Natural killer cell (primary cell): Measurements from ENCODE around the gene EIF1. TPM values are rescaled to one million over a fixed set of nuclear protein-coding genes. Genes with fewer than 3 reads are reported as not detected.
"Not testable (repeated sequence)": the region's sequence is repeated elsewhere in the genome, so short reads cannot be mapped to it uniquely, and the experiment has no call there.

Experiments
- ATAC-seq, 3 donors: fragments of 150-1000 bp in 2 of 3; fragments of 200-7000 bp in 1 of 3; cut with Tn5 transposase; 1 replicate in 1 of 3; 2 replicates in 2 of 3; pipeline ENCODE4 v1.10.0; 2021; ENCODE audit warnings: mild to moderate bottlenecking in 2 of 3, moderate library complexity in 2 of 3
- DNase-seq, 2 donors: peaks; one replicate each; pipeline versions ENCODE4 v3.0.0 to v3.0.0-alpha.2; 2013 to 2021; ENCODE audit warnings: mixed read lengths in 1 of 2
- H3K27ac ChIP-seq: one replicate; pipeline ENCODE4 v1.5.1; 2013; ENCODE audit warnings: mild to moderate bottlenecking, low read length
- H3K27me3 ChIP-seq: one replicate; pipeline ENCODE4 v1.6.1; 2013; ENCODE audit warnings: low read length; ENCODE audit not compliant: control insufficient read depth, insufficient read depth
- H3K36me3 ChIP-seq: one replicate; pipeline ENCODE4 v1.6.1; 2013; ENCODE audit warnings: low read length; ENCODE audit not compliant: control insufficient read depth, insufficient read depth
- H3K4me1 ChIP-seq: one replicate; pipeline ENCODE4 v1.6.1; 2013; ENCODE audit warnings: low read length; ENCODE audit not compliant: control insufficient read depth, insufficient read depth
- H3K4me3 ChIP-seq: one replicate; pipeline ENCODE4 v1.5.1; 2013; ENCODE audit warnings: low read length
- H3K9me3 ChIP-seq: one replicate; pipeline ENCODE4 v1.6.1; 2013; ENCODE audit warnings: low read length; ENCODE audit not compliant: control insufficient read depth, insufficient read depth
- H3K27ac Mint-ChIP-seq, 2 donors: one replicate each; pipeline ENCODE4 v1.8.0; 2022; ENCODE audit warnings: mild to moderate bottlenecking in 2 of 2, mixed read lengths in 2 of 2, moderate library complexity in 1 of 2
- H3K27me3 Mint-ChIP-seq, 2 donors: one replicate each; pipeline ENCODE4 v1.8.0; 2022; ENCODE audit warnings: low read depth in 2 of 2, mixed read lengths in 2 of 2
- H3K36me3 Mint-ChIP-seq: one replicate; pipeline ENCODE4 v1.8.0; 2022; ENCODE audit warnings: mixed read lengths
- H3K4me1 Mint-ChIP-seq, 2 donors: one replicate each; pipeline ENCODE4 v1.8.0; 2022; ENCODE audit warnings: mixed read lengths in 2 of 2
- H3K4me3 Mint-ChIP-seq: one replicate; pipeline ENCODE4 v1.8.0; 2022; ENCODE audit warnings: mild to moderate bottlenecking, moderate library complexity, mixed read lengths
- H3K9me3 Mint-ChIP-seq, 2 donors: one replicate each; pipeline ENCODE4 v1.8.0; 2022; ENCODE audit warnings: mixed read lengths in 2 of 2
- WGBS: methylation state at CpG from one replicate; pipeline ENCODE4 v1.1.7; 2013; ENCODE audit warnings: missing lambda C conversion rate; ENCODE audit not compliant: insufficient coverage; 5-methylcytosine and 5-hydroxymethylcytosine counted together
- intact Hi-C: fragments of 100-400 bp; cut with micrococcal nuclease; formaldehyde crosslinking; loops from one replicate; pipeline ENCODE4 v1.14.2; 2022
- total RNA-seq, 4 donors: library from RNA; stranded (reverse); fragments of 120-200 nt in 1 of 4; gene quantifications; one replicate each; pipeline versions ENCODE4 v1.2.3 to v1.2.4, GENCODE V29; 2013 to 2022
- TF ChIP-seq, protein P1 (sequence below): fragments of 200-600 bp; IDR thresholded peaks from one replicate; pipeline ENCODE4 v1.8.0; 2022; ENCODE audit warnings: antibody characterized with exemption

The EIF1 gene
- total RNA-seq, 3 donors from 2014 or later (not counting 1 experiment from before 2014, with no cell fraction given): 2,034 to 2,368 (median 2,279) TPM

DNA sequence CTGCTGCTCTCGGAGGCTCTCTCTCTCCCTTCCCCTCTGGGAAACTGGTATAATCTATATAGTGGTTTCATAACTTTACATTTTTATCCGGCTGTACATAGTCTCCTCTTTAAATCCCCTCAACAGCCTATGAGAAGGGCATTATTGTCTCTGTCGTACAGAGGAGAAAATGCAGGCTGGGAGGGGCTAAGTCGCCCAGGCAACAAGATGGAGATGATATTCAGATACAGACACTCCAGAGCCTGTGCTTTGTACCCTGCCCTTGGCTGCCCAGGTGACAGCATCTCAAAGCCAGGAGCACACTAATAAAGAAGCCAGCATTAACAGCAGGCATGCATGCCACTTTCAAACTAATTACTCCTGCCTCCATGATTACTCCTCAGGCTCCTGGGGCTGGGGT is 4.7 kb upstream of the EIF1 start:
- WGBS: 81% methylated on average over 2 of the region's 4 CpGs
- no peak for DNase-seq
- H3K36me3 ChIP-seq: no peaks in the 10 kb centered on the region
- H3K4me3 ChIP-seq: no peak overlapping the region
- no peaks in the 10 kb centered on the region for H3K9me3 Mint-ChIP-seq
- H3K36me3 Mint-ChIP-seq: no peaks in the 10 kb centered on the region
- intact Hi-C loops: no loop called here
- H3K9me3 ChIP-seq: no peaks in the 10 kb centered on the region
- H3K27me3 ChIP-seq: no peaks in the 10 kb centered on the region
- H3K27ac Mint-ChIP-seq: no peak overlapping the region
- no peaks in the 10 kb centered on the region for H3K27me3 Mint-ChIP-seq
- TF ChIP-seq, protein P1, sequence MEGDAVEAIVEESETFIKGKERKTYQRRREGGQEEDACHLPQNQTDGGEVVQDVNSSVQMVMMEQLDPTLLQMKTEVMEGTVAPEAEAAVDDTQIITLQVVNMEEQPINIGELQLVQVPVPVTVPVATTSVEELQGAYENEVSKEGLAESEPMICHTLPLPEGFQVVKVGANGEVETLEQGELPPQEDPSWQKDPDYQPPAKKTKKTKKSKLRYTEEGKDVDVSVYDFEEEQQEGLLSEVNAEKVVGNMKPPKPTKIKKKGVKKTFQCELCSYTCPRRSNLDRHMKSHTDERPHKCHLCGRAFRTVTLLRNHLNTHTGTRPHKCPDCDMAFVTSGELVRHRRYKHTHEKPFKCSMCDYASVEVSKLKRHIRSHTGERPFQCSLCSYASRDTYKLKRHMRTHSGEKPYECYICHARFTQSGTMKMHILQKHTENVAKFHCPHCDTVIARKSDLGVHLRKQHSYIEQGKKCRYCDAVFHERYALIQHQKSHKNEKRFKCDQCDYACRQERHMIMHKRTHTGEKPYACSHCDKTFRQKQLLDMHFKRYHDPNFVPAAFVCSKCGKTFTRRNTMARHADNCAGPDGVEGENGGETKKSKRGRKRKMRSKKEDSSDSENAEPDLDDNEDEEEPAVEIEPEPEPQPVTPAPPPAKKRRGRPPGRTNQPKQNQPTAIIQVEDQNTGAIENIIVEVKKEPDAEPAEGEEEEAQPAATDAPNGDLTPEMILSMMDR: no peak
- no peak overlapping the region for H3K27ac ChIP-seq
- H3K4me3 Mint-ChIP-seq: no peak overlapping the region
- H3K4me1 ChIP-seq: peaks cover 20% of the 10 kb centered on the region
- no peak for ATAC-seq
- H3K4me1 Mint-ChIP-seq: peaks cover 22 to 25% of the 10 kb centered on the region in 2 donors

DNA sequence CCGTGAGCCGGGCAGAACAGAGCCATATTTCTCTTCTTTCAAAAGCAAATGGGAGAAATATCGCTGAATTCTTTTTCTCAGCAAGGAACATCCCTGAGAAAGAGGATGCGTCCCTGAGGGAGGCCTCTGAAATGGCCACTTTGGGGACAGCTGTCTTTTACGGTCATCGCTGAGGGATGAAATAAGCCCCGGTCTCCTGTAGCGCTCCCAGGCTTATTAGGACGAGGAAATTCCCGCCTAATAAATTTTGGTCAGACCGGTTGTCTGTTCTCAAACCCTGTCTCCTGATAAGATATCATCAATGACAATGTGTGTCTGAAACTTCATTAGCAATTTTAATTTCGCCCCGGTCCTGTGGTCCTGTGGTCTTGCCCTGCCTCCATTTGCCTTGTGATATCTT is 2.9 kb upstream of the EIF1 start:
- not testable (repeated sequence) for H3K27ac Mint-ChIP-seq

DNA sequence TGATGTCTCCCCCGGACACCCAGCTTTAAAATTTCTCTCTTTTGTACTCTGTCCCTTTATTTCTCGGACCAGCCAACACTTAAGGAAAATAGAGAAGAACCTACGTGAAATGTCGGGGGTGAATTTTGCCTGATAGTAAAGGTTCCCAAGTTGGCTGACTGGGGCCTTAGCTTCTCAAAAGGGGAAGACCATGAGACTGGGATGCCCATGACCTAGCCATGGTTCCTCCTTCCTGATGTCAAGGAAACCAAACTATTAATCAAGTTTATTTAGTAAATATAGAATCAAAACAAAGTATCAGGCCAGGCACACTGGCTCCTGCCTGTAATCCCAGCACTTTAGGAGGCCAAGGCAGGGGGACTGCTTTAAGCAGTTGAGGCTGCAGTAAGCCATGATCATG is 2.4 kb upstream of the EIF1 start:
- DNase-seq (no peak), ATAC-seq (no peak)
- intact Hi-C loops: no loop called here
- Mint-ChIP-seq H3K4me3 (no peak overlapping the region), H3K9me3 (no peaks in the 10 kb centered on the region), H3K4me1 (peaks cover 34% of the 10 kb centered on the region in 2 donors), H3K27ac (no peak overlapping the region), H3K27me3 (no peaks in the 10 kb centered on the region), H3K36me3 (peaks cover 14% of the 10 kb centered on the region)
- no peak overlapping the region for H3K27ac ChIP-seq
- H3K4me1 ChIP-seq: peaks cover 21% of the 10 kb centered on the region
- WGBS: 97% methylated on average over 3 of the region's 4 CpGs
- peaks cover 19% of the 10 kb centered on the region for H3K36me3 ChIP-seq
- no peak overlapping the region for H3K4me3 ChIP-seq
- TF ChIP-seq, protein P1: no peak
- H3K27me3 ChIP-seq: no peaks in the 10 kb centered on the region
- H3K9me3 ChIP-seq: no peaks in the 10 kb centered on the region

More for the DNA sequence above, 2.9 kb upstream of the EIF1 start:
- intact Hi-C loops, H3K9me3 ChIP-seq, H3K4me3 ChIP-seq, H3K9me3 Mint-ChIP-seq, ATAC-seq, H3K4me3 Mint-ChIP-seq, DNase-seq, H3K27me3 ChIP-seq, H3K27me3 Mint-ChIP-seq, H3K27ac ChIP-seq: not testable (repeated sequence)
- Mint-ChIP-seq H3K4me1 (peaks cover 29 to 30% of the 10 kb centered on the region in 2 donors), H3K36me3 (peaks cover 13% of the 10 kb centered on the region)
- WGBS: 98% methylated on average over 13 of the region's 13 CpGs
- peaks cover 14% of the 10 kb centered on the region for H3K36me3 ChIP-seq
- H3K4me1 ChIP-seq: peaks cover 16% of the 10 kb centered on the region

DNA sequence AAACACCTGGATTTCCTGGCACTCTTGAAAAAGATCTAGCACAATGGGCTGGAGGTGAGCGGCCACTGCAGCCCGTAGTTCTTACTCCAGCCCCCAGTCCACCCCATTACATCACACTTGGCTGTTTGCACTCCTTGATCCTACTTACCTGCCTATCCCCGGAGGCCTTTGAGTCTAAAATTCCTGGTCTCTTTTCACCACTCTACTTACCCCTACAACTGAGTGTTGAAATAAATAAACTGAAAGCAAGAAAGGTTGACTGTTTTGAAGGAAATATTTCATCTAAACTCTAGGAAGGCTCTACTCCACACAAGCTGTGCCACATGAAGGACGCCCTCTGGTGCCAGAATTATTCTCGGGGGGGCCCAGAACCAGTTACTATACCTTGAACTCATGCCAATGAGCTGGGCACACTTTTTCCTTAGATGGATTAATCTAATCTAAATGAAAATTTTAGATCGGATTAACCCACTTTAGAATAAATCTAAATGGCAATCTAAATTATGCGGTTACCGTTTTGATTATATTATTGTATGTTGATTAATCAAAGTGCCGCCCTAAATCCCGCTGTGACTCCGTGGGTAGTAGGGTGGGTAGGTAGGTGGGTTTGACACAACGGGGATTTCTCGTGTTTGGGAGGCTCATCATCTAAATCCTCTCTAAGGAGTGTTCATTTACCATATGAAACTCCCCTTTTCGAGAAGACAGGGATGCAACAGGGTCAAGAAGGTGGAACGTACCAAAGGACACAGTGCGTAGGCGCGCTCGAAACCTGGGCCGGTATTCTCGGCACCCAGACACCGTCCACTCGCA is 651 bp upstream of the EIF1 start:
- ATAC-seq (peak in 1 of 3 donors; percentile 2), DNase-seq (peak; percentile 35 to 81)
- TF ChIP-seq, protein P1: peak; percentile 12
- Mint-ChIP-seq H3K27me3 (no peaks in the 10 kb centered on the region), H3K4me1 (peaks cover 47 to 49% of the 10 kb centered on the region in 2 donors), H3K27ac (peak overlapping the region; percentile 99 to 100), H3K4me3 (peak overlapping the region; percentile 96), H3K36me3 (peaks cover 27% of the 10 kb centered on the region), H3K9me3 (no peaks in the 10 kb centered on the region)
- H3K36me3 ChIP-seq: peaks cover 37% of the 10 kb centered on the region
- peak overlapping the region; percentile 90 for H3K27ac ChIP-seq
- H3K27me3 ChIP-seq: no peaks in the 10 kb centered on the region
- 7% methylated on average over 21 of the region's 23 CpGs for WGBS
- no peaks in the 10 kb centered on the region for H3K9me3 ChIP-seq
- peak overlapping the region; percentile 27 for H3K4me3 ChIP-seq
- peaks cover 21% of the 10 kb centered on the region for H3K4me1 ChIP-seq
- intact Hi-C loops: loop anchor here (1.0 kb wide), 2 partner anchors 9 to 22 kb away; no protein-coding TSS in a partner anchor
